ENCODE measurements around the gene ITCH. TPM values are rescaled to one million over a fixed set of nuclear protein-coding genes. Genes with fewer than 3 reads are reported as not detected.

Gene ITCH
- total and polyA plus RNA-seq, 2 of the 8 experiments (the other 6 are each of a cell fraction or from before 2014, with no cell fraction given) = 3.9 to 45.2 TPM

- TF ChIP-seq CTBP2 (IDR thresholded peaks at IDR 0.05; ENCODE audit: borderline replicate concordance, insufficient read depth, insufficient read length, low read length) (no peak), NANOG (IDR thresholded peaks at IDR 0.05; ENCODE audit: insufficient read depth, low read depth, low read length, poor library complexity, severe bottlenecking) (no peak), RAD21 (IDR thresholded peaks at IDR 0.05 in 1 of 2, conservative IDR thresholded peaks at IDR 0.05 in 1 of 2; ENCODE audit: low read depth in 2 of 2, low read length in 2 of 2) (no peak), SP4 (IDR thresholded peaks at IDR 0.05; ENCODE audit: low read length) (no peak), HDAC6 (IDR thresholded peaks at IDR 0.05; ENCODE audit: low read depth, low read length) (no peak), KDM5A (IDR thresholded peaks at IDR 0.05; ENCODE audit: low read length) (no peak)
These were observed 89.4 kb downstream of the ITCH start (continued) for GRCh38 chr20:34452281-34452982.
